Omental fat pad (tissue), 4 donors: Measurements from ENCODE around the gene TPRG1. TPM values are rescaled to one million over a fixed set of nuclear protein-coding genes. Genes with fewer than 3 reads are reported as not detected.

ENCODE experiments used
- ATAC-seq: fragments of 150-250 bp; one replicate; pipeline ENCODE4 v1.9.1; 2016; ENCODE audit warnings: mild to moderate bottlenecking, moderate library complexity; ENCODE audit not compliant: low FRiP score
- DNase-seq: peaks from one replicate; pipeline ENCODE4 v3.0.0-alpha.2; 2019; ENCODE audit warnings: low spot score
- CTCF ChIP-seq, 3 donors: fragments of 450-650 bp; IDR thresholded peaks; one replicate each; pipeline ENCODE4 v1.5.1; 2016 to 2017; ENCODE audit warnings: antibody characterized with exemption in 3 of 3, mild to moderate bottlenecking in 3 of 3, moderate library complexity in 2 of 3
- total RNA-seq, 4 donors: library from RNA; depleted of rRNA; stranded (reverse); fragments of >200 nt; gene quantifications; one replicate each; pipeline ENCODE4 v1.1.0, GENCODE V29; 2016

The TPRG1 gene
- total RNA-seq, 4 donors from 2014 or later = 7.1 to 18.3 (median 13.8) TPM

- peak; percentile 74 for ATAC-seq
- DNase-seq = no peak
- TF ChIP-seq CTCF (IDR thresholded peaks at IDR 0.05) = no peak
These were observed 102.0 kb downstream of the TPRG1 start for GRCh38 chr3:189273736-189274135.

DNA sequence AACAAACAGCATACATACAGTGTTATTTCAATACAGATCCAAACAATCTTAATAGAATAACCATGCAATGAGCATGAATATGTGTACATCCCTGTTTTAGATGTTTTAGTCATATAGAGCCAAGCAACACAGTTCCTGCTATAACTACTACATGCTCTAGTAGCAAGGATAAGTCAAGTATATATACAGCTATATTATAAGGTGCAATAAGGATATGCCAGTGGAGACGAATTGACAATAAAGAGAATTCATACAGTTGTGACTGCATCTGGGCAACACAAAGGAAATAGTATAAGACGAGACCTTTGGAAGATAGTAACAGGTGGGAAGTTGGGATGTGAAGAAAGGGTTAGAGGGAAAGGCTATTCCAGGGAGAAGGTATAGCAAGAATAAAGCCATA, 103.4 kb downstream of the TPRG1 start:
- no peak for TF ChIP-seq CTCF (IDR thresholded peaks at IDR 0.05)
- ATAC-seq (no peak), DNase-seq (no peak)

DNA sequence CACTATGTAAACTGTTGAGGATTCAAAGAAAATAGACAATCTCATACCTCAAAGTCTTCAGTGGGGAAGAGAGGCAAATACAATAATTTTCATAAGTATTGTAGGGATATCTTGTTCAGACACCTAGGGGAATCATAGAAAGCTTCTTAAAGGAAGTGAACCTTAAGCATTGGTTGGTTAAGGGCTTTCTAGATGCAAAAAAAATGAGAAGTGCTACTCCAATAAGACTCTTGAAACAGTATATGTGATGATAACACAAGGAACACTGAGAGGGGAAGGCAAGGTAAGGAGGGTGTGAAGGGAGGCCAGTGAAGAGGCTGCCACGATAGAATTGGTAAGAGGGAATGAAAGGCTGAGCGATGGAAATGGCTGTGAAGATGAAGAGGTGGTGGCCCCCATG, 104.1 kb downstream of the TPRG1 start:
- ATAC-seq (no peak), DNase-seq (no peak)
- no peak for TF ChIP-seq CTCF (IDR thresholded peaks at IDR 0.05)

DNA sequence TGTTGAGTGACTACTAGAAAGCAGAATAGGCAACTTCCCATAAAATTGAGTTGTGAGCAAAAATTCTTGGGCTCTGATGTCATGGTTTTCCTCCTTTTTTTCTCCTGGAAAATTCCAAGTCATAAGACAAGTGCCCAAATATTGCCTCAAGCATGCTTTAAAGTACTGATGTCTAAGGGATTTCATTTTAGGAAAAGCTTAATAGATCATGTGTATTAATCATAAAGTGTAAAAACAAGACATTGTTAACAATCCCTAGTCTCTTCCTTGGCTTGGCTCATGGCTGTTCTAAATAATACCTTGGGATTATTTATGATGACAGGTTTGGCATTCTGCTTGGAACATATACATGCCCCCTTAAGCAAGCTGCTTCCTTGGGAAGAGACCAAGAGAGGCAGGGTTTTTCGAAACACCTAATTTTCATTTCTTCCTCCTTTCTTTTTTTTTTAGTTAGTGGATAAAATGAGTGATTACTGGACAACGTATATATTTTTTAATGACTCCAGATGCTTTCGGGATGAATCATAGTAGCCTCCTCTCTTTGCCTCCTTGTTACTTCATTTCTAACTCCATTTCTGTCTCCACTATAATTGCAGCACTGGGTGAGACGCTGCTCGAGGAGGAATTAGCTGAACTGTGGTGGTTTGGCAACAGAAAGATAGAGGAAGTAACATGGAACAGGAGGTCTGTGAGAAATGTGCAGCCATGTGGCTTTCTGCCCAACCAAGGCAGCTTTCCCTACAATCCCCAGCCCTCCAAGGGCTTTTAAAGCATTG, 104.9 kb downstream of the TPRG1 start:
- DNase-seq (no peak), ATAC-seq (peak; percentile 27)
- TF ChIP-seq CTCF (IDR thresholded peaks at IDR 0.05) = no peak

- no peak for ATAC-seq
- DNase-seq = no peak
These were observed 105.9 kb downstream of the TPRG1 start for GRCh38 chr3:189277711-189278110.

DNA sequence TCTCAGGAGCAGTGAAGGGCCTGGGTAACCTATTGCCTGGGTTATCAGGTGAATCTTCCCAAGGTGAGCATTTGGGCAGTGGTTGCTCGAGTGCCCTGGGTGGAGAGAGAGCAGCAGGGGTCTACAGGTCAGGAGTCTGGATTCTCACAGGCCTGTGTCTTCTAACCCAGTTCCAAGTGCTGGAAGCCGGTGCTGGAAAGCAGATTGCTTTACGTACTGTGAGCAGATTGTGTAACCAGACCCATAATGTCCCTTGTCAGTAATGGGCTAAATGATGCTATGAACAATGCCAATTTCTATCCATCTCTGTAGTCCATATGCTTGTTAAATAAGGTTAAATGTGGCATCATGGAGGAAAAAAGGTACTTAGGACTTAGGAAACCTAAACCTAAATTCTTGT, 106.5 kb downstream of the TPRG1 start:
- ATAC-seq = no peak
- DNase-seq = no peak
- TF ChIP-seq CTCF (IDR thresholded peaks at IDR 0.05) = no peak

More at GRCh38 chr3:189277711-189278110, 105.9 kb downstream of the TPRG1 start:
- no peak for TF ChIP-seq CTCF (IDR thresholded peaks at IDR 0.05)

DNA sequence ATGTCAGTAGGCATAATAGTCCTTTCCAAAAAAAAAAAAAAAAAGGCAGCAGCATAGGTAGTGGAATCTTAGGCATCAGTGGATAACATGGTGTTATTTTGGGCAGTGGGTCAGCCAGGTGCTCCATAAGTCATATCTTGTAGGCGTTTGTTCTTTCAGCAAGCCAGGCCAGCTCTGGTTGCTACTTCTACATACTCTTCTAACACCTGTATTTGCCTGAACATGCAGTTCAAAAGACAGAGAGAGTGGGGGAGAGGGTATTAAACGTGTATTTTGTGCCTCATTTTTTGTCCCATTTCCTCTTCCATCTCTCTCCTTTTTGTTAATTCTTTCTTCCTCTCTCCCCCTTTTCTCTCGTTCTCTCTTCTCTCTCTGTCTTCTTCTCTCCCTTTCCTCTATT, 110.4 kb downstream of the TPRG1 start:
- TF ChIP-seq CTCF (IDR thresholded peaks at IDR 0.05) = no peak
- ATAC-seq = no peak

More for the DNA sequence above, 110.4 kb downstream of the TPRG1 start:
- no peak for DNase-seq
